Stimulated activated CD8-positive, alpha-beta memory T cell treated with anti-CD3 and anti-CD28 coated beads, Interleukin-2, amount 100 ng/mL, for 48 hours (primary cell): Measurements from ENCODE around the gene FGD5.

ENCODE experiments used
- DNase-seq, 2 donors: peaks; one replicate each; pipeline ENCODE4 v3.0.0-alpha.2; 2020; ENCODE audit warnings: low read depth in 2 of 2

The FGD5 gene

DNA sequence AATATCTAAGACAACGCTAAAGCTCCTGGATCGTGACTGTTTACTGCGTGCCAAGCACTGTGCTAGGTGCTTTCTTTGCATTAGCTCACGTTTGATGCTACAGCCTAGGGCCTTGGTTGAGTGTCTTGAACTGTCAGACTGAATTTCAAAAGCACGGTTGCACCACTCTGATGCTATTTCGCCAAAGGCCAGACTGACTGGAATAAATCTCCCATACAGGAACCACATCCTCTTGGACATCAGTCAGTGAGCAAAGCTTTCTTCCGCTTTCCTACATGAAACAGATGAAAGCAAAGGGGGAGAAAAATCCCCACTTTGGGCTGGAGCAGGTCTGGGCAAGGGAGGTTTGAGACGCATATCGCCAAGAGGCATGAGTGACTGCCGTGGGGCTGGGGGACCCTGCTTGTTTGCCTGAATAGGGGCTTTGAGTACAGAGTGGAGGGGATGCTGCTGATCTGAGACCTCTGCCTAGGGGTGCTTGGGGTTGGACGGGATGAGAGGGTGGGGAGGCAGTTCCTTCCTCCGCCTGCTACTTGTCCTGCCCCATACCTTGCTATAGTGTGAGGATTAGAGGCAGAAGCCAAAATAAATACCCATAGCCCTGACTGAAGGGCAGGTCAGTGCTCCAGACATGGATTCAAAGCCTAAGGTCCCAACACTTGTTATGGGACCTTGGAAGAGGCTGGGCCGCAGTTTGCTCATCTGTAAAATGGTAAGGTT is 5.3 kb downstream of the FGD5 start:
- no peak for DNase-seq

DNA sequence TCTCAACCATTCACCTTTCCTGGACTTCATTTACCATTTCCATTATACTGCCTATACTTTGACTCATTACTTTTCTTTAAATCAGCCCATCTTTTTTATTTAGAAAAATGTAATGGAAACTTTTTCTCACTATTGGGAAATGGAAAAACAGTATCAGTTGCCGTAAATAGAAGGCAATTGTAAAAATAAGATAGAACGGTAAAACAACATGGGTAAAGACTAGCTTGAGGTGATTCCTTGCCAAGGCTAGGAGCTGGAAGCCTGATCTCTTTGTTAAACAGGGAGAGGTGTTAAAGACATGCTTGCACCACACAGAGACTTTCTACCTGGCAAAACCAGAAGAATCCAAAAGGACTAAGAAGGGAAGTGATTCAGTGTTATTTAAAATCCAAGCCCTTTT is 5.9 kb downstream of the FGD5 start:
- DNase-seq = no peak

- DNase-seq = no peak
Measured at GRCh38 chr3:14826069-14826468, 7.3 kb downstream of the FGD5 start.

DNA sequence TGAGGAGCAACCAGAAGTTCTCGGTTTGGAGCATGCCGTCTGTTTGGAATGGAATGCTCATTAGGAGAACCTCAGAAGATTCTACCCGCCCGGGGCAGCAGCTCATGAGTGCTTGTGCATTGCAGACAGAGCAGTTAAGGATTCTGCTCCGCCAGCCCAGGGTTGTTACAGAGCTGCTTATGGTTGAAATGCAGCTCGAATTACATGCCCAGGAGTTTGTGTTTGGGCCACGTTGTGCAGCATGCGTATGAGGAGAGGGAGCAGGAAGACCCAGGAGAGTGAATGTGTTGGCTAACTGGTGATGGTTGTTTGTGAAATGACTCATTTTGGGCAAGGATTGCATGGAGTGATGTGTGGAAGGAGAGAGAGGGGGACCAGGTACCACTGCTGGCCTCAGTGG is 9.0 kb downstream of the FGD5 start:
- DNase-seq = no peak

- no peak for DNase-seq
Measured at GRCh38 chr3:14829811-14830210, 11.0 kb downstream of the FGD5 start.

DNA sequence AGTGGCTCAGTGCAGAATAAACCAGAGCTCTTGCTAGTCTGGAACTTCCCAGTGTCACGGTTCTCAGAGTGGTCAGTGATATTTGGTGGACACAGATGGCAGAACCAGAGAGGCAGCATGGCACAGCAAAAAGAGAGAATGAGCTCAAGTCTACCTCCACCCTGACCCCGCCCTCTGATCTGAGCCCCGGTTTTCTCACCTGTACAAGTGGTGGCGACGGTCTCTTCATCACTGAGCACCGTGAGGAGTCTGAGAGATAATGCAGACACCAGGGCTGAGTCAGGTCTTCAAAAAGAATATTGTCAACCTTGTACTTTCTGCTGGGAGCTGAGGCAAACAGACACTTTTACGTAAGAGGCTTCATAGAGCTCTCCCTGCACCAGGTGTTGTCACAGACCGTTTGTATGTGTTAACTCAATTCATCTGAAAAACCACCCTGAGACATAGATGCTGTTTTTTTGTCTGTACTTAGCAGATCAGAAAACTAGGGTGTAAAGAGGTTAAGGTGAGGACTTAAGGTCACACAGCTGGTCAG is 13.2 kb downstream of the FGD5 start:
- no peak for DNase-seq

GRCh38 chr3:14832975-14833722 is 14.4 kb downstream of the FGD5 start:
- no peak for DNase-seq

DNA sequence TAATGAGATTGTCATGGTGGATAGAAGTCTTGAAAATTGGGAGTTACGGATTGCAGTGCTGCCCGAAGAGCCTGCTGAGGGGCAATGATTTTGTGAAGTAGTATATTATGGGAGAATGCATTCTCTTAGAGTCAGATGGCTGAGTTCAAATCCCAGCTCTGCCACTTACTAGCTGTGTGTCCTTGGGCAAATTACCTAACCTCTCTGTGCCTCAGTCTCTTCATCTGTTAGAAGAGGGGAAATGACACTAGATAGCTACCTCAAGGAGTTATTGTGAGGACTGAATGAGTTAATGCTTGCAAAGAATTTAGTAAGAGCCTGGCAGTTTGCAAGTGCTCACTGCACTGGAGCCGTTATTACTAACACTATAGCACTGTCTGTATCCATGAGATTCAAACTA is 15.4 kb downstream of the FGD5 start:
- DNase-seq = no peak

DNA sequence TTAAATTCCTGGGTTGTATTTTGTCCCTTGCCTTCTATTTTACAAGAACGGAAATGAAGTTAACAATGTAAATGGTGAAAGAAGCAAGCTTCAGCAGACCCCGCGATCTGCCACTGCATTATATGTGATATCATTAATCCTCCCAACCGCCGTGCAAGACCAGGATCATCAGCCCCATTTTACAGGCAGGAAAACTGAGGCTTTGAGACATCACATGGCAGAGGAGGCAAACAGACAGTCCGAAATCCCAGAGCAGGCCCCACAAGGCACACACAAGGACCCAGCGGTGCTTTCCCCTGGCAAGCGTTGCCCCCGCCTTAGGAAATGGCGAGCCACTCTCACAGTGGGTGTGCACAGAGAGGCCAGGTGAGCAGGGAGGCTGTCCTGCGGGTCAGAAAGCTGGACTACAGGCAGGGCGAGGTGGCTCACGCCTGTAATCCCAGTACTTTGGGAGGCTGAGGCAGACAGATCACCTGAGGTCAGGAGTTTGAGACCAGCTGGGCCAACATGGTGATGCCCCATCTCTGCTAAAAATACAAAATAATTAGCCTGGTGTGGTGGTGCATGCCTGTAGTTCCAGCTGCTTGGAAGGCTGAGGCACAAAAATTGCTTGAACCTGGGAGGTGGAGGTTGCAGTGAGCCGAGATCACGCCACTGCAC is 16.2 kb downstream of the FGD5 start:
- DNase-seq = no peak

- no peak for DNase-seq
Measured at GRCh38 chr3:14836049-14836468, 17.3 kb downstream of the FGD5 start.

DNA sequence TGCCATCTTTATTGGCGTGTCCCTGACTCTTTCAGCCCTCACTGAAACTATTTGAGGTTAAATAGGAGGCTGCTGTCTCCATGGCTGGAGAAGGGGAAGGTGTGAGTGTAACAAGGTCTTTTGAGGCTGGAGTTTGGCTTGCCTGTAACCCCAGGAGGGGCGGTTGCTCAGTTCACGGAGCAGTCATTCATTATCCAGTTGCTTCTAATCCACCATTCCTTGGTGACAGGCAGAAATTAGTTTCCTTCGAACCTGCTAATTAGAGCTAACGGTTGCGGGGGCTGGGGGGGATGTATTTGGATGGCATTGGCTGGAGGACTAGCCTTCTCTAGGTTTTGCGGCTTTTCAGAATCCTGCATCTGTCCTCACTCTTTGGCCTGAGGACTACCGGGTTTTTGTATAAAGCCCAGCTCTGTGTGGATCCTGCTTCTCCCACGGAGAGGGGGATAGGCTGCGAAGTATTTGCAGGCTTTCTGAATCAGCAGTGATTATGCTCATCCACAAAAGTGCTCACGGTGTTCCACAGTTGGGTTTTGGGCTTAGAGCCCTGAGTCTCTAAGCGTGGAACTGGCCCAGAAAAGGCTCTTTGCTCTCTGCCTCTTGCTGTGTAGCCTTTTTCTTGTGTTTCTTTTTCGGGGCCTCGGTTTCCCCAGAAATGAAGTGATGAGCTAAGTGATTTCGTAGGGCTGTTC is 18.6 kb downstream of the FGD5 start:
- no peak for DNase-seq

GRCh38 chr3:14837878-14838258 is 19.1 kb downstream of the FGD5 start:
- no peak for DNase-seq

DNA sequence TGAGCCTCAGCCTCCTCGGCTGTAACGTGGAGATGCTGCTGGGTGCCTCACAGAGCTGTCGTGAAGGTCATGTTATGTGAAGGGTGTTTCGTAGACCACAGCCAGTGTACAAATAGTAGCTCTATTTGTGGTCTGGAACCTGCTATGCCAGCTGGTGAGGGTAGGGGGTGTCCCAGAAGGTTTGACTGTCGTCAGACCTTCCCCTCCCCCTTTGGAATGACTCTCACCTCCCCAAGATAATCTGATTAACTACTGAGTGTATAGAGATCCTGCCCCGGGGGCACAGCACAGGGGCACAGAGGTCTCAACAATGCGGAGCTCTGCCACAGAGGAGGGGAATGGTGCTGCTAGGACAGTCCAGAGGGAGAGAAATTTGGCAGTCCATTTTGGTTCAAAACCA is 20.5 kb downstream of the FGD5 start:
- no peak for DNase-seq

DNA sequence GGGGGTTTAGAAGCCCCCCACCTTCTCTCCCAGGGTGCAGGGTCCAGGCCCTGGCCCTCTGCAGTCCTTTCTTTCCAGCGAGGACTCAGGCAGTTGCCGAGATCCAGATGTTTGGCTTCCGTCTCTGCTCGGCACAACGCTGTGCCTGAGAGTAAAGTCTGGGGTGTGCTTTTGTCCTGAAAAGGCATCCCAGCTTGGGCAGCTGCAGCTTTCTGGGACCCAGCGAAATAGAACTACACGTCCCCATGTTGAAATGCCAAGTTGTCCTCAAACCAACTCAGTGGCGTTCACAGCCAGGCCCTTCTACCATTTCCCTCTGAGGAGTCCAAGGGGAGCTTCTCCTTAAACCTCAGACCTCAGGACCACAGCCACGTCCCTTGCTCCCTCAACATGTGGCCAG is 23.1 kb downstream of the FGD5 start:
- no peak for DNase-seq

DNA sequence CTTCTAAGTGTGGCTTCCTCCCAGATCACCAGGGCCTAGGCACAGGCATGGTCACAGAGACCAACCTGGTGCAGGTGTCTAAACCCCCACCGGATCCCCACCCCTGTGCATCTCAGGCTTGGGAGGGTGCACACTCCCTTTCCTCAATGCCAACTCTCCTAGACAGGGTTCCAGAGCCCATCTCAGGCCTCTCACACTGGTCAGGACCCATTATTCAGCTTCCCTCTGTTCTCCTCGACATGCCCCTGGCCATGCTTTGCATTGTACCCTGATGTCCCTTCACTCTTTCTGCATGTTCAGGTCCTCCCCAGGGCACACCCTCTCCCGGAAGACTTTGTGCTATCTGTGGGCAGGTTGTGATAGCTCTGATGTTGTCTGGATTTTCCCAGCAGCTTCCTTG is 23.5 kb downstream of the FGD5 start:
- DNase-seq = no peak

DNA sequence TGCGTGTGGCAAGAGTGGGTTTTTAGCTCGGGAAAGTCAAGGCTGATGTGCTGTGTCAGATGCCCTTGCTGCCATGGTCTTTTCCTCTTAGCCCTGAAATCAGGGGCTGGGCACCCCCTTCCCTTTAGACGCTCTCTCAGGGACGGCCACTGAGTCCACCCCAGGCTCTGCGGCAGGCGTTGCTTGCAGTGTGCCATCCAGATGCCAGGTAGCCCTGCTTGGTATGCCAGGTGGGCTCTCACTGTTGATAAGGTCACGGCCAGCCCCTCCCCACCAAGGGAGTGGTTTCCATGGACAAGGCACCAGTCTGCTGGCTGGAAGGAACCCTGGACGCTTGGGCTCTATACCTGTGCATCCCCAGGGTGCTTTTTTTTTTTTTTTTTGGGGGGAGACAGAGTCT is 24.6 kb downstream of the FGD5 start:
- DNase-seq = no peak

DNA sequence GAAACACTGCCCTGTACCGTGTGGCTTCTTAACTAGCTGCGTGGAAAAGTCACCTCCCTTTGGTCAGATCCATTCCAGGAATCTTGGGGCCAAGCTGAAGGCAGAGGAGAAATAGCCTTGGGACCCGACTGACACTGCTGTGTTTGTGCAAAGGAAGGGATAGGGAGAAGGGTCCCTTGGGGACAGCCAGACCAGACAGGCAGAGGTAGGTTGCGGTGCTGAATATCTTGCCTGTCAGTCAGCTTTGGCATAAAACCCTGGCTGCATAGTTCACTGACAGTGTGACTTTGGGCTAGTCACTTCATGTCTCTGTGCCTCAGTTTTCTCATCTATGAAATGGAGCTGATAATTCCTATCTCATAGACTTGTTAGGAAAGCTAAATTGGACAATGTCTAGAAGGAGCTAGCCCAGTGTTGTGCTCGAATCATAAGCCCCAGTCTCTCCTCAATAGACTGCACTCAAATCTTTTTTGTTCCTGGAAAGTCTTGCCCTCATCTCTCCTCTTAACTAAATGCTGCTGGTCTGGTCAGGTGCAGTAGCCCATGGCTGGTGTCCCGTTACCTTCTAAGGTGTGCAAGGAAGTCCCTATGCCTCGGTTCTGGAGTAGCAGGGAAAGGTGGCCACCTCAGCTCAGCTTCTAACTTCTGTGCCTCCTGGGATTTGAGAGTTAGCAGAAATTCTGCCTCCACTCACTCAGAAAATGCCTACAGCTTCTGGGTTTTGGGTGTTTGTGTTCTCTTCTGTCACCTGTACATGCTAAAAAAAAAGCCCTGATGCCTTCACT is 25.8 kb downstream of the FGD5 start:
- DNase-seq = no peak

GRCh38 chr3:14845180-14845579 is 26.4 kb downstream of the FGD5 start:
- no peak for DNase-seq

DNA sequence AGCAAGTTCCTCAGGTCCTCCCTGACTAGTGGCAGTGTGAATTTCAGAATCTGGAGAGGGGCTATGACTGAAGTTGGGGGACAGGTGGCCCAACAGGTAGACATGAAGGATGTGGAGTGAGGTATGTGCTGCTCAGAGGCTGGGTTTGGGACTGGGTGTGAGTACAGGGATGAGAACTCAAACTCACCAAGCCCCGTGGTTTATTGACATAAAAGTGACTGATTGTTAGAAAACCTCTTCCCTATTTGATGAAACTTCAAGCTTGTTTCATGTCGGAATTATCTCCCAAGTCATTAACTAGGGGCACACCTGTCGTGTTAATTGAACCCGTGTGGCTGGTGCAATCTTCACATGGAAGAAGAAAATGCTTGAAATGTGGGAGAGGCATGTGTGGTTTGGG is 27.1 kb downstream of the FGD5 start:
- no peak for DNase-seq

- no peak for DNase-seq
Measured at GRCh38 chr3:14846226-14846880, 27.6 kb downstream of the FGD5 start.
